GM12874 (cell line): ENCODE results near the gene UNC5C.

Source experiments
- CTCF ChIP-seq: IDR thresholded peaks from 2 replicates; pipeline ENCODE4 v1.5.1; 2011; ENCODE audit warnings: low read depth, mild to moderate bottlenecking, control low read depth, low read length, moderate library complexity; ENCODE audit not compliant: insufficient read depth

UNC5C gene

GRCh38 chr4:95265814-95266740, 282.7 kb downstream of the UNC5C start:
- no peak for TF ChIP-seq CTCF

- no peak for TF ChIP-seq CTCF
These were observed 283.9 kb downstream of the UNC5C start for GRCh38 chr4:95264843-95265242.

DNA sequence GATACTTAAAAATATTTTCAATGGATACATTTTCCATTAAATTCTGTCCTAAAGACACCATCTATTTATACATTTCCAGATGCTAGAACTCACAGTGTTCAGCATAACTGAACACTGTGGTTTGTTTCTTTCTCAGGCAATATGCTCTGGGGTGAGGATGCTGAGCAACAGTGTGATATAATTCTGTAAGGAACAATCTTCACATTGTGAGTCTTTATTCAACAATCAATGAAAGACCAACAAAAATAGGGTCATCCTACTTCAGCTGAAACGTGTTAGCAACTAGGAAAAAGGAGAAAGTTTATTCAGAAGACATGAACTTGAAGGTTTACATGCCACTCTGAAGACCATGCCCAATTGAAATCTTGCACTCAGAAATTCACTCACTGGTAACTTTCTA, 284.8 kb downstream of the UNC5C start:
- no peak for TF ChIP-seq CTCF

GRCh38 chr4:95263391-95263790, 285.4 kb downstream of the UNC5C start:
- no peak for TF ChIP-seq CTCF

DNA sequence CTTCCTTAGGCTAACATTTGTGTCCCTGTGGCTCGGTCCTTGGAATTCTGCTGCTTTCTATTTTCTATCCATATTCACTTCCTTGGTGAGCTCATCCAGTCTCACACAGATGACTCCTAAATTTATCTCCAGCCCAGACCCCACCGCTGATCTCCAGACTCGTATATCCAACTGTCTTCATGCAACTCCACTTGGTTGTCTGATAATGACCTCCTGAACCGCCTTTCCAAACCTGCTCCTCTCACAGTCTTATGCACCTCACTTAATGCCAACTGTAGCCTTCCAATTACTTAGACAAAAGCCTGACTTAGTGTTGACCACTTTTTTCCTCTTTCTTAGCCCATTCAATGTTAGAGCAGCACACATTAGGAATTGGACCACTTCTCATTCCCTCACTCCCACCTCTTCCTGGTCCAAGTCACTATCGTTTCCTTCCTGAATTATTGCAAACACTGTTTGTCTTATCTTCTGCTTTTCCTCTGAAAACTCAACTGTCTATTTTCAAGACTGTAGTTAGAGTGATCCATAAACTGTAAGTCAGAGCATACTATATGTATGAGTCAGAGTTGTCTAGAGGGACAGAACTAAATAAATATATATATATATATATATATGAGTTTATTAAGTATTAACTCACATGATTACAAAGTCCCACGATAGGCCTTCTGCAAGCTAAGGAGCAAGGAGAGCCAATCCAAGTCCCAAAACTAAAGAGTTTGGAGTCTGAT, 292.5 kb downstream of the UNC5C start:
- no peak for TF ChIP-seq CTCF

DNA sequence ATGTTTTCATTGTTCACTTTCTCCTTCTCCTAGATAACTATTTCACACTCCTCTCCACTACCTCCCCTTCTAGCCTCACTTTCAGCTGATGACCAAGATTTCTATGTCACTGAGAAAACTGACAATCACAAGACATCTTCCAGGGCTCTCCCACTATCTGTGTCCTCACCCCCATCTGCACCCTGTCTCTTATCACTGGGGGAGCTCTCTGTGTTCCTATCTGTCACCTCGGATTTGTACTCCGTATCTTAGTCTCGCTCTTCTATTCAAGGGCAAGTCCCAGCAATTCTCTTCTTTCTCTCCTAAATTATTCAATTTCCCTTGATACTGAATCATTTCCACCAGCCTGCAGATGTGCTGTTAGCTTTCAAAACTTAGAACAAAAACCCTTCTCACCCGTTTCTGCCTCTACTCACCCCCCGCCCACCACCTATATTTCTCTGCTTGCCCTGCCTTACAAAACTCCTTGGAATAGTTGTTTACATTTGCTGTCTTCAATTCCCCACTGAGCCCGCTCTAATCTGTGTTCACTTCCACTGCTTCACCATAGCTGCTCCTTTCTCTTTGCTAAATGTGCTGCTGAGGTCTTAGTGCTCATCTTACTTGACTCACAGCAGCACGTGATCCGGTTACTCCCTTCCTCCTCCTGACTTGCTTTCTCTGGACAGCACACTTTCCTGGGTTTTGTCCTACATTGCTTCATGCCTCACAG, 293.2 kb downstream of the UNC5C start:
- no peak for TF ChIP-seq CTCF

GRCh38 chr4:95251568-95251967, 297.2 kb downstream of the UNC5C start:
- no peak for TF ChIP-seq CTCF
